Neural progenitor cell (in vitro differentiated cells): ENCODE measurements around the gene PRDX1.

Experiments
- CTCF ChIP-seq: fragments of 200-600 bp; sonication (generic); IDR thresholded peaks from 2 replicates; pipeline ENCODE4 v1.5.1; 2017; ENCODE audit warnings: antibody characterized with exemption, mild to moderate bottlenecking
- EZH2phosphoT487 ChIP-seq: fragments of 200-600 bp; sonication (generic); IDR thresholded peaks from 2 replicates; pipeline ENCODE4 v1.6.1; 2017; ENCODE audit warnings: antibody characterized with exemption

- no peak for TF ChIP-seq CTCF
- no peak for TF ChIP-seq EZH2phosphoT487
These were observed 23.4 kb upstream of the PRDX1 start for GRCh38 chr1:45545019-45545493.
